HepG2 (cell line): Measurements from ENCODE around the gene BCL2L11. TPM values are rescaled to one million over a fixed set of nuclear protein-coding genes. Genes with fewer than 3 reads are reported as not detected.

Experiments
- ATAC-seq: fragments of 200-7000 bp; cut with Tn5 transposase; 3 replicates; pipeline ENCODE4 v1.9.1; 2020; ENCODE audit warnings: mild to moderate bottlenecking, moderate library complexity
- BruUV-seq: library from RNA; stranded (reverse); fragments of 400-500 nt; replicated peaks from 2 replicates; lab custom pipeline; 2021; lab: Mats Ljungman, UMichigan
- CTCF ChIA-PET: fragments of 300-600 bp; formaldehyde crosslinking; extraction: SDS; loops from one replicate; lab custom pipeline; 2021; ENCODE audit warnings: low total read pairs, inconsistent platforms, low intra/inter-chr PET ratio; lab: Yijun Ruan, JAX
- POLR2A ChIA-PET: fragments of 350-600 bp; sonication (Branson Sonifier 250); formaldehyde crosslinking; loops from one replicate; lab custom pipeline; 2020; ENCODE audit warnings: antibody characterized with exemption, inconsistent platforms; lab: Yijun Ruan, JAX
- DNase-seq: peaks from one replicate; pipeline ENCODE4 v3.0.0-alpha.2; 2015; ENCODE audit warnings: low spot score
- FAIRE-seq: peaks from 3 replicates; lab custom pipeline; 2011; peaks lifted over from hg19 to GRCh38; lab: Jason Lieb, UNC
- H2AFZ ChIP-seq: one replicate; pipeline ENCODE4 v1.6.1; 2011; ENCODE audit warnings: low read length, inconsistent platforms
- H3K27ac ChIP-seq: fragments of 300-600 bp; 3 replicates; pipeline ENCODE4 v1.8.0; 2011; ENCODE audit warnings: mixed run types, mild to moderate bottlenecking, mixed read lengths, low read length, inconsistent platforms; ENCODE audit not compliant: insufficient read depth; ENCODE audit errors: extremely low read length
- H3K27me3 ChIP-seq, 2 experiments: fragments of 200-600 bp in 1 of 2; 2 replicates in 1 of 2; 3 replicates in 1 of 2; pipeline versions ENCODE4 v1.6.0 to v1.8.0; 2011; ENCODE audit warnings: low read length in 2 of 2, mild to moderate bottlenecking in 2 of 2, moderate library complexity in 2 of 2, inconsistent platforms in 1 of 2; ENCODE audit not compliant: insufficient read depth in 2 of 2, control insufficient read depth in 1 of 2
- H3K36me3 ChIP-seq, 2 experiments: fragments of 200-600 bp in 1 of 2; replicated peaks in 1 of 2; 2 replicates in 1 of 2; 3 replicates in 1 of 2; pipeline versions ENCODE4 v1.5.1 to v1.8.0; 2011; ENCODE audit warnings: low read length in 2 of 2, inconsistent platforms in 1 of 2; ENCODE audit not compliant: insufficient read depth in 2 of 2, control insufficient read depth in 1 of 2
- H3K4me1 ChIP-seq: 2 replicates; pipeline ENCODE4 v1.5.1; 2012; ENCODE audit warnings: low read length, inconsistent platforms; ENCODE audit not compliant: insufficient read depth
- H3K4me2 ChIP-seq: 2 replicates; pipeline ENCODE4 v1.6.0; 2011; ENCODE audit warnings: low read depth, low read length, inconsistent platforms
- H3K4me3 ChIP-seq, 3 experiments: fragments of 200-600 bp in 1 of 3; sonication (generic), shearing (Covaris generic) in 1 of 3; replicated peaks in 1 of 3; 2 replicates each; pipeline ENCODE4 v1.5.1; 2011 to 2016; ENCODE audit warnings: low read length in 3 of 3, inconsistent platforms in 2 of 3, low read depth in 2 of 3, mild to moderate bottlenecking in 2 of 3, control low read depth in 1 of 3, mixed read lengths in 1 of 3; ENCODE audit not compliant: insufficient read depth in 1 of 3
- H3K79me2 ChIP-seq: one replicate; pipeline ENCODE4 v1.6.1; 2011; ENCODE audit warnings: low read length, inconsistent platforms; ENCODE audit not compliant: insufficient read depth
- H3K9ac ChIP-seq: 2 replicates; pipeline ENCODE4 v1.6.0; 2011; ENCODE audit warnings: mild to moderate bottlenecking, low read depth, low read length, inconsistent platforms; ENCODE audit not compliant: insufficient read depth
- H3K9me3 ChIP-seq: 2 replicates; pipeline ENCODE4 v1.5.1; 2012; ENCODE audit warnings: mild to moderate bottlenecking, low read length
- H4K20me1 ChIP-seq: 2 replicates; pipeline ENCODE4 v1.6.0; 2011; ENCODE audit warnings: inconsistent platforms, mild to moderate bottlenecking, low read length, moderate library complexity; ENCODE audit not compliant: insufficient read depth
- CBX5 ChIP-seq: sonication (generic); formaldehyde crosslinking; IDR thresholded peaks from 2 replicates; pipeline ENCODE4 v1.4.0; 2020; ENCODE audit warnings: missing genetic modification reagents, borderline replicate concordance
- EZH2 ChIP-seq: conservative IDR thresholded peaks from 2 replicates; pipeline ENCODE4 v1.6.1; 2012; ENCODE audit warnings: mild to moderate bottlenecking, low read depth, low read length, moderate library complexity
- FUBP1 ChIP-seq: sonication (generic); formaldehyde crosslinking; IDR thresholded peaks from 2 replicates; pipeline ENCODE4 v1.5.1; 2020; ENCODE audit warnings: missing genetic modification reagents, mild to moderate bottlenecking, borderline replicate concordance
- GATAD2A ChIP-seq: IDR thresholded peaks from 2 replicates; pipeline ENCODE4 v1.6.1; 2016
- HNRNPH1 ChIP-seq: fragments of 200-400 bp; formaldehyde crosslinking; optimal IDR thresholded peaks from 2 replicates; pipeline ENCODE3; 2017; ENCODE audit warnings: mild to moderate bottlenecking, low read depth, low read length
- KMT2B ChIP-seq: IDR thresholded peaks from 2 replicates; pipeline ENCODE4 v1.6.1; 2016; ENCODE audit warnings: missing genetic modification reagents, missing compliant biosample characterization
- MAFK ChIP-seq, 2 experiments: IDR thresholded peaks in 1 of 2; conservative IDR thresholded peaks in 1 of 2; 2 replicates each; pipeline ENCODE4 v1.6.1; 2011; ENCODE audit warnings: improper control_type of control experiment in 2 of 2, low read length in 2 of 2
- MTA1 ChIP-seq: sonication (generic); formaldehyde crosslinking; IDR thresholded peaks from 2 replicates; pipeline ENCODE4 v1.4.0; 2020; ENCODE audit warnings: missing genetic modification reagents, mild to moderate bottlenecking, borderline replicate concordance
- MXD1 ChIP-seq: sonication (generic); formaldehyde crosslinking; IDR thresholded peaks from 2 replicates; pipeline ENCODE4 v1.4.0; 2020; ENCODE audit warnings: mild to moderate bottlenecking, missing genetic modification reagents
- SMARCE1 ChIP-seq: fragments of 450-650 bp; IDR thresholded peaks from 2 replicates; pipeline ENCODE4 v1.6.1; 2017; ENCODE audit warnings: borderline replicate concordance
- USF2 ChIP-seq, 2 experiments: sonication (generic) in 1 of 2; formaldehyde crosslinking in 1 of 2; IDR thresholded peaks; 2 replicates each; pipeline versions ENCODE4 v1.5.1 to v1.6.1; 2011 to 2020; ENCODE audit warnings: borderline replicate concordance in 1 of 2, low read depth in 1 of 2, low read length in 1 of 2, mild to moderate bottlenecking in 1 of 2, missing genetic modification reagents in 1 of 2, moderate library complexity in 1 of 2
- ZNF292 ChIP-seq: sonication (generic); formaldehyde crosslinking; IDR thresholded peaks from 2 replicates; pipeline ENCODE4 v1.8.1; 2022; ENCODE audit warnings: mild to moderate bottlenecking, low read depth, missing genetic modification reagents, borderline replicate concordance
- ZNF710 ChIP-seq: sonication (generic); formaldehyde crosslinking; IDR thresholded peaks from 2 replicates; pipeline ENCODE4 v1.5.0; 2020; ENCODE audit warnings: mild to moderate bottlenecking, missing genetic modification reagents, borderline replicate concordance
- ZNF740 ChIP-seq: sonication (generic); formaldehyde crosslinking; IDR thresholded peaks from 2 replicates; pipeline ENCODE4 v1.4.0; 2020; ENCODE audit warnings: missing genetic modification reagents
- ZNF790 ChIP-seq: sonication (generic); formaldehyde crosslinking; IDR thresholded peaks from 2 replicates; pipeline ENCODE4 v1.8.0; 2022; ENCODE audit warnings: missing genetic modification reagents, mild to moderate bottlenecking, borderline replicate concordance
- WGBS: methylation state at CpG from one replicate; pipeline ENCODE4 v1.1.6; 2017; ENCODE audit warnings: low lambda C conversion rate; 5-methylcytosine and 5-hydroxymethylcytosine counted together
- in situ Hi-C: cut with HindIII; loops from 2 replicates; pipeline ENCODE4 v1.10.0; 2017; ENCODE audit warnings: low pct_unique_long_range_greater_than_20kb; ENCODE audit not compliant: extremely low pct_ligation_motif_present
- intact Hi-C: fragments of 100-400 bp; cut with micrococcal nuclease; formaldehyde crosslinking; loops from one replicate; pipeline ENCODE4 v1.10.0; 2022; ENCODE audit not compliant: unreplicated experiment
- polyA plus RNA-seq, 8 experiments: library from polyadenylated mRNA; depleted of rRNA in 3 of 8; stranded (reverse) in 7 of 8; unstranded in 1 of 8; fragments of >200 nt; fragmentation: Illumina TruSeq in 4 of 8; extraction: Trizol in 4 of 8; gene quantifications; 2 replicates each; pipeline versions ENCODE4 v1.2.1 to v1.2.3, GENCODE V29; 2011 to 2016; ENCODE audit warnings: low read depth in 4 of 8, missing spikeins in 1 of 8, mixed read lengths in 1 of 8; ENCODE audit not compliant: insufficient read depth in 1 of 8
- total RNA-seq, 5 experiments: library from RNA; depleted of rRNA; stranded (reverse); fragments of >200 nt; fragmentation: Illumina TruSeq; extraction: Trizol; gene quantifications; 2 replicates each; pipeline ENCODE4 v1.2.3, GENCODE V29; 2016; ENCODE audit warnings: low read depth in 1 of 5

The BCL2L11 gene
- total and polyA plus RNA-seq, 2 of the 13 experiments (the other 11 are each of a cell fraction or from before 2014, with no cell fraction given), result 6.1 to 9.7 TPM

- Histone ChIP-seq H4K20me1 (no peaks in the 10 kb centered on the region), H3K4me2 (peak overlapping the region; percentile 56), H3K9ac (no peak overlapping the region), H3K9me3 (no peaks in the 10 kb centered on the region), H3K79me2 (no peaks in the 10 kb centered on the region), H3K27ac (no peak overlapping the region), H2AFZ (no peak overlapping the region), H3K4me1 (peaks cover 49% of the 10 kb centered on the region), H3K4me3 (0 out of 6 replicates have a peak overlapping the region, but pooled peaks of 1 of the 3 experiments have one; percentile 0), H3K36me3 (no peaks in the 10 kb centered on the region), H3K27me3 (0 out of 5 replicates have a peak, but pooled peaks cover 0 to 3% of the 10 kb centered on the region in 2 experiments)
- DNase-seq (peak; percentile 38), FAIRE-seq (no peak), ATAC-seq (peak; percentile 8)
- ChIA-PET CTCF (no interaction called here), POLR2A (interaction anchor here (1.9 kb wide), 1 partner anchor 56 kb away, joined by 8 read pairs; the partner anchor contains the start of gene BCL2L11)
- no TSS peak for BruUV-seq
- intact Hi-C loops, result loop anchor here (5.0 kb wide), 1 partner anchor 64 kb away; no protein-coding TSS in a partner anchor
- in situ Hi-C loops, result no loop called here
- WGBS, result 22% methylated on average over 7 of the region's 7 CpGs
- TF ChIP-seq ZNF790 (CRISPR knock-in tag) (no peak), USF2 (IDR thresholded peaks at IDR 0.05; ENCODE audit: low read depth, low read length) (no peak), USF2 (CRISPR knock-in tag; IDR thresholded peaks at IDR 0.05; ENCODE audit: borderline replicate concordance) (no peak), KMT2B (CRISPR knock-in tag) (no peak), ZNF740 (CRISPR knock-in tag) (no peak), MAFK (conservative IDR thresholded peaks at IDR 0.05 in 1 of 2, IDR thresholded peaks at IDR 0.05 in 1 of 2; ENCODE audit: low read length in 2 of 2) (0 out of 4 replicates have a peak, but pooled peaks of 1 of the 2 experiments have one; percentile 28), CBX5 (CRISPR knock-in tag) (no peak), ZNF292 (no peak), FUBP1 (no peak), ZNF710 (CRISPR knock-in tag) (no peak), MTA1 (CRISPR knock-in tag) (no peak), HNRNPH1 (no peak), EZH2 (no peak), GATAD2A (CRISPR knock-in tag) (0 out of 2 replicates have a peak, but pooled peaks have one; percentile 33), SMARCE1 (no peak), MXD1 (CRISPR knock-in tag) (no peak)
Observed at GRCh38 chr2:111176388-111176787, 55.7 kb downstream of the BCL2L11 start.
